Nephron progenitor cell (in vitro differentiated cells): ENCODE measurements around the gene GTF3C1.
"Not testable (repeated sequence)": the region's sequence is repeated elsewhere in the genome, so short reads cannot be mapped to it uniquely, and the experiment has no call there.

ENCODE experiments used
- DNase-seq: peaks from one replicate; pipeline ENCODE4 v3.0.0; 2021
- H3K27ac Mint-ChIP-seq: 2 replicates; pipeline ENCODE4 v1.8.0; 2021; ENCODE audit warnings: mild to moderate bottlenecking, moderate library complexity, mixed read lengths
- H3K27me3 Mint-ChIP-seq: 2 replicates; pipeline ENCODE4 v1.8.0; 2021; ENCODE audit warnings: mild to moderate bottlenecking, low read depth, mixed read lengths; ENCODE audit not compliant: poor library complexity
- H3K36me3 Mint-ChIP-seq: 2 replicates; pipeline ENCODE4 v1.8.0; 2021; ENCODE audit warnings: low read depth, mixed read lengths
- H3K4me1 Mint-ChIP-seq: 2 replicates; pipeline ENCODE4 v1.8.0; 2021; ENCODE audit warnings: mixed read lengths
- H3K4me3 Mint-ChIP-seq: 2 replicates; pipeline ENCODE4 v1.8.0; 2021; ENCODE audit warnings: mild to moderate bottlenecking, moderate library complexity, mixed read lengths
- H3K9me3 Mint-ChIP-seq: 2 replicates; pipeline ENCODE4 v1.8.0; 2021; ENCODE audit warnings: mild to moderate bottlenecking, moderate library complexity, mixed read lengths
- TF ChIP-seq, protein P1 (sequence below): fragments of 200-600 bp; sonication (generic); IDR thresholded peaks from 2 replicates; pipeline ENCODE4 v1.5.0; 2021; ENCODE audit warnings: antibody characterized with exemption

The GTF3C1 gene

DNA sequence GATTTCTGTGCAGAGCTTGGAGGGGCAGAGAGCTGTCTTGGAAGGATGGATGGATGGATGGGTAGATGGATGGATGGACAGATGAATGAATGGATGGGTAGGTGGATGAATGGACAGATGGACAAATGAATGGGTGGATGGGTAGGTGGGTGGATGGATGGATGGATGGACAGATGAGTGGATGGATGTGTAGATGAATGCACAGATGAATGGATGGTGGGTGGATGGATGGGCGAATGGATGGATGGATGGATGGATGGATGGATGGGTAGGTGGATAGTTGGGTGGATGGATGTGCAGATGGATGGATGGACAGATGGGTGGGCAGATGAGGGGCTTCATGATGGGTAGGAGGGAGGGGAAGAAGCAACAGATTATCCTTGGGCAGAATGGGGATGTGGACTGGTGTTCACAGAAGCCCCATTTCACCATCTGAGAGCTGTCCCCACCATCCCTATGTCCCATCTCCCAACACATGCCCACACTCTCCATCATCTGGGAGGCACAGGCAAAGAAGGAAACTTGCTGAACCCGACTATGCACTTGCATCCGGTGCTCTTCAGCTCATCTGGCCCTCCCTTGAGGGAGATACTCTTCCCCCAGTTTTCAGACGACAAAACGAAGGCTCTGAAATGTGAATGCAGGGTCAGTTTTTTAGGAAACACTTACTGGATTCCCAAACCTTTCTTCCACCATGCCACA, 90.6 kb downstream of the GTF3C1 start:
- Mint-ChIP-seq H3K36me3 (peaks cover 24% of the 10 kb centered on the region), H3K27me3 (peaks cover 5% of the 10 kb centered on the region), H3K4me1 (peaks cover 53% of the 10 kb centered on the region), H3K9me3 (no peaks in the 10 kb centered on the region), H3K27ac (peak overlapping the region; percentile 31), H3K4me3 (no peak overlapping the region)
- no peak for DNase-seq
- TF ChIP-seq, protein P1, sequence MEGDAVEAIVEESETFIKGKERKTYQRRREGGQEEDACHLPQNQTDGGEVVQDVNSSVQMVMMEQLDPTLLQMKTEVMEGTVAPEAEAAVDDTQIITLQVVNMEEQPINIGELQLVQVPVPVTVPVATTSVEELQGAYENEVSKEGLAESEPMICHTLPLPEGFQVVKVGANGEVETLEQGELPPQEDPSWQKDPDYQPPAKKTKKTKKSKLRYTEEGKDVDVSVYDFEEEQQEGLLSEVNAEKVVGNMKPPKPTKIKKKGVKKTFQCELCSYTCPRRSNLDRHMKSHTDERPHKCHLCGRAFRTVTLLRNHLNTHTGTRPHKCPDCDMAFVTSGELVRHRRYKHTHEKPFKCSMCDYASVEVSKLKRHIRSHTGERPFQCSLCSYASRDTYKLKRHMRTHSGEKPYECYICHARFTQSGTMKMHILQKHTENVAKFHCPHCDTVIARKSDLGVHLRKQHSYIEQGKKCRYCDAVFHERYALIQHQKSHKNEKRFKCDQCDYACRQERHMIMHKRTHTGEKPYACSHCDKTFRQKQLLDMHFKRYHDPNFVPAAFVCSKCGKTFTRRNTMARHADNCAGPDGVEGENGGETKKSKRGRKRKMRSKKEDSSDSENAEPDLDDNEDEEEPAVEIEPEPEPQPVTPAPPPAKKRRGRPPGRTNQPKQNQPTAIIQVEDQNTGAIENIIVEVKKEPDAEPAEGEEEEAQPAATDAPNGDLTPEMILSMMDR: no peak

DNA sequence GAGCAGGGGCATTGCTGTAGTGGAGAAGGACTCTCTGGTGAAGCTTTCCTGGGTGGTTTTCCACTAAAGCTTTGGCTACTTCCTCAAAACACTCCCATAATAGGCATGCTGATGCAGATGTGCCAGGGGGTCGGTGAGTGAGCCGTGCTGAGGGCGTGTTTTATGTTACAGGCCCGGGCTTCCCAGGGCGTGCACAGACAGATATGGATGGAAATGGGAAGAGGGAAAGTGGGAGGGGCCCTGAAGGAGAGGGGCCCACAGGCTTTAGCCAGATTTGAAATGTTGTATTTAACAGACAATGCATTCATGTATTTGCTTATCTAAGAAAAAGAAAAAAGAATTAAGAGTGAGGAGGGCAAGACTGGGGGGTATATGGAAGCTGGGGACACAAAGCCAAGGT, 91.5 kb downstream of the GTF3C1 start:
- H3K36me3 Mint-ChIP-seq: peaks cover 18% of the 10 kb centered on the region

DNA sequence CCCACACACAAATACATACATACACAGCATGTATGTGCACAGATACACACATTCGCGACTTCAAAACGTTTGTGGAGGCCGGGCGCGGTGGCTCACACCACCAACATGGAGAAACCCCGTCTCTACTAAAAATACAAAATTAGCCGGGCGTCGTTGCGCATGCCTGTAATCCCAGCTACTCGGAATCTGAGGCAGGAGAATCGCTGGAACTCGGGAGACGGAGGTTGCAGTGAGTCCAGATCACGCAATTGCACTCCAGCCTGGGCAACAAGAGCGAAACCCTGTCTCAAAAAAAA, 92.2 kb downstream of the GTF3C1 start:
- H3K4me3 Mint-ChIP-seq, H3K27me3 Mint-ChIP-seq, H3K9me3 Mint-ChIP-seq, H3K27ac Mint-ChIP-seq, DNase-seq: not testable (repeated sequence)
- Mint-ChIP-seq H3K4me1 (peaks cover 47% of the 10 kb centered on the region), H3K36me3 (peaks cover 17% of the 10 kb centered on the region)

More for the DNA sequence above, 91.5 kb downstream of the GTF3C1 start:
- TF ChIP-seq, protein P1: no peak
- no peak overlapping the region for H3K4me3 Mint-ChIP-seq
- H3K4me1 Mint-ChIP-seq: peaks cover 45% of the 10 kb centered on the region
- peaks cover 5% of the 10 kb centered on the region for H3K27me3 Mint-ChIP-seq
- H3K9me3 Mint-ChIP-seq: peaks cover under 1% of the 10 kb centered on the region
- no peak for DNase-seq
- H3K27ac Mint-ChIP-seq: no peak overlapping the region

DNA sequence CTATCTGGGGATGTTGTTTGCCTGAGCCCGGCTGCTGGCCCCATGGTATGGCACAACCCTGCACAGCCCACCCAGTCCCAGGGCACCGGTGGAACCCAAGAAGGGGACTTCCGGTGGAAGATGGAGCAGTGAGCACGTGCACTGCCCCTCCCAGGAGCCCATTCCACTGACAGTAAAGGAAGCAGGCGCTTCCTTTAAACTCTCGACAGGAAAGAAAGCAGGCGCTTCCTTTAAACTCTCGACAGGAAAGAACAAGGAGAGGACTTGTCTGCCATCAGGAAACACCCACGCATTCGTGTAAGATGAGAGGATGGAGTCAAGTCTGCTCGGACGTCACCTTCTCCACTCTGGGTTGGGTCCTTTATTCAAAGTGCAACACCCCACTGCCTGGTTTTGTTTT, 94.0 kb downstream of the GTF3C1 start:
- peaks cover 45% of the 10 kb centered on the region for H3K4me1 Mint-ChIP-seq
- H3K9me3 Mint-ChIP-seq: peaks cover 4% of the 10 kb centered on the region
- H3K4me3 Mint-ChIP-seq: no peak overlapping the region
- TF ChIP-seq, protein P1: no peak
- peaks cover 17% of the 10 kb centered on the region for H3K36me3 Mint-ChIP-seq
- peaks cover 8% of the 10 kb centered on the region for H3K27me3 Mint-ChIP-seq
- no peak overlapping the region for H3K27ac Mint-ChIP-seq
- no peak for DNase-seq

DNA sequence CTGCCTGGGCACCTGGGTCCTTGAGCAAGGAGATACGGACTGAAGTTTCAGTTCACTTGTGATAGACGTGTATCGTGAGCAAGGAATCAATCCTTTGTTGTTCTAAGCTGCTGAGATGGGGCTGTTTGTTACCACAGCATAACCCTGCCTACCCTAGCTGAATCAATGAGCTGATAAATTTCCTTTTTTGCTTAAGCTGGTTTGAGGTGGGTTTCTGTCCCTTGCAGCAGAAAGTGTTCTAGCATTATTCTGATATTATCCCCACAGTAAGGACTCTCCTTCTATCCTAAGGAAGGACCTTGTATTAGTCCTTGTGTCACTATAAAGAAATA, 96.3 kb downstream of the GTF3C1 start:
- TF ChIP-seq, protein P1: no peak
- H3K4me3 Mint-ChIP-seq: no peak overlapping the region
- H3K36me3 Mint-ChIP-seq: peaks cover 3% of the 10 kb centered on the region
- no peak overlapping the region for H3K27ac Mint-ChIP-seq
- peaks cover 56% of the 10 kb centered on the region for H3K4me1 Mint-ChIP-seq
- peaks cover 5% of the 10 kb centered on the region for H3K27me3 Mint-ChIP-seq
- H3K9me3 Mint-ChIP-seq: peaks cover 4% of the 10 kb centered on the region
- DNase-seq: no peak

DNA sequence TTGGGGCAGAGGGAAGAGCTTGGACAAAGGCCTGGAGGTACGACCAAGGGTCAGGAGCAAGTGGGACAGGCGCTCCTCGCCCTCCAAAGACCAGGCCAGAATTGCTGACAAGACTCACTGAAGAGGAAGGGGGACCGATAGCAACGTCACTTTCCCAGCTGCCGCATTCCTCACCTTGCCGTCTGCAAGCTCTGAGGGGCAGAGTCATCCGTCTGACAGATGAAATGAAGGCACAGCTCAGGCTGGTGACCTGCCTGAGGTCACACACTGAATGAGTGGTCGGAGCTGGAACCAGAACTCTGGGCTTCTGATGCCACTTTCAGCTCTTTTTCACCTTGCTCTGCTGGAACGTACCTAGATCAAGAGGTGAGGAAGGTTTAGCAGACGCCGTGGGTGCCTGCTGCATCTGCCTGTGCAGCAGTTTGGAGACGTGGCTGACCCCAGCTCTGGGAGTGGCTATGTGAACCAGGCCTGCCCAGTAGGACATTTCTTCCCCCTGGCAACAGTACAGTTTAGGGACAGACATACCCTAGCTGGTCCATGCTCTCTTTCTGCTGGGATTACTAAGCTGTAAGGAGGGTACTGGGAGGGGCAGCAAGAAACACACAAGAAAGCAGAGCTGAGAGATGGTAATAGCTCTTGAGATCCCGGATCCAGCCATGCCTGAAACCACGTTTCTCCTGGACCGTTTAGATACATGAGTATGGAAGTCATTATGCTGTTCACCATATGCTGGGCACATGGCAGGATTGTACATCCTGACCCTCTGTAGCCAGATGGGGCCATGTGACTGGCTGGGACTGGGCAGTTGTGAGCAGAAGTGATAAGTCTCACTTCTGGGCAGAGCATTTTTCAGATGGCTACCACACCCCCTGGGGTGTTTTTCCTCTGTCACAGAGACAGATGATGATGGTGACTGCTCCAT, 96.9 kb downstream of the GTF3C1 start:
- H3K27ac Mint-ChIP-seq: no peak overlapping the region
- H3K36me3 Mint-ChIP-seq: no peaks in the 10 kb centered on the region

More for the DNA sequence above, 96.9 kb downstream of the GTF3C1 start:
- no peak for DNase-seq
- peaks cover 56% of the 10 kb centered on the region for H3K4me1 Mint-ChIP-seq
- no peak overlapping the region for H3K4me3 Mint-ChIP-seq
- peaks cover 2% of the 10 kb centered on the region for H3K27me3 Mint-ChIP-seq
- TF ChIP-seq, protein P1: no peak
- peaks cover 7% of the 10 kb centered on the region for H3K9me3 Mint-ChIP-seq
